Measurements from ENCODE around the gene MIOS. TPM values are rescaled to one million over a fixed set of nuclear protein-coding genes. Genes with fewer than 3 reads are reported as not detected.
A peak's percentile ranks its signal among the peaks of the same experiment; 100 is the strongest.

Gene MIOS
- polyA plus RNA-seq, 2 of the 4 experiments (the other 2 are of a cell fraction) = 19.1 to 49.1 TPM

DNA sequence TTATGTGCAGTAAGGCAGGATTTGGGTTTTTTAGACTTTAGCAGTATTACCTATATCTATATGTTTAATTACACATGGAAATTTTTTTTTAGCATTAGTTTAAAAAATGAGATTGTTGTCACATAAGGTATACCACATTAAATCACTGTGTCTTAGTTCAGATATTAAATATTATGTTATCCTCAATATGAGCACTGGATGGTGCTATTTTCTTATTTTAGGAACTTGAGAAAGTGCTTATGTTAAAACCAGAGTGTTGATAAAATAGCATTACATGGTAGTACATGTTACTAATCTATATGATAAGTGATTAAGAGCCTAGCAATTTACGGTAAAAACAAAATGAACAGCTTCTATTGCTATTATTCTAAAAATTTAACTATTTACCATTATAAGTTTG lies 28.8 kb downstream of the MIOS start:
- FAIRE-seq = peak; percentile 18

DNA sequence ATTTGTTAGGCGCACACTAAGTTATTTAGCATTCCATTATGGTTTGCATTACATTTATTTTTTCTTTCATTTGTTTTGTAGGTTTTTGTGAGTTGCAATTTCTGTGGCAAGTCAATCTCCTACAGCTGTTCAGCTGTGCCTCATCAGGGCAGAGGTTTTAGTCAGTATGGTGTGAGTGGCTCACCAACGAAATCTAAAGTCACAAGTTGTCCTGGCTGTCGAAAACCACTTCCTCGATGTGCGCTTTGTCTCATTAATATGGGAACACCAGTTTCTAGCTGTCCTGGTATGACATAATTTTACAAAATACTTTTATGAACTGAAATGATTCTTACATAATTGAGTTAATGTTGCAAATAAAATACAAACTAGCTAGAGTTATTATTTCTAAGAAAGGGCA lies 29.5 kb downstream of the MIOS start:
- TF ChIP-seq HDAC2 (IDR thresholded peaks at IDR 0.05) (no peak), HEYL (CRISPR knock-in tag; IDR thresholded peaks at IDR 0.05) (no peak), JUNB (IDR thresholded peaks at IDR 0.05) (no peak), EHMT2 (IDR thresholded peaks at IDR 0.05; ENCODE audit: low read depth) (no peak)
- 90% methylated on average over 5 of the region's 5 CpGs for WGBS (ENCODE audit: missing lambda C conversion rate)
- FAIRE-seq (no peak), DNase-seq (ENCODE audit: low read depth in 1 of 2, low spot score in 1 of 2) (no peak), ATAC-seq (no peak)
- Histone ChIP-seq H3K4me3 (no peak overlapping the region), H3K4me2 (no peak overlapping the region), H3K9me3 (no peaks in the 10 kb centered on the region), H3K27ac (no peak overlapping the region), H3K4me1 (no peaks in the 10 kb centered on the region)
- ChIA-PET POLR2A (no interaction called here), CTCF (interaction anchor here (0.9 to 2.6 kb wide), 8 partner anchors 21 to 700 kb away, joined by 3 to 8 read pairs (median 4); no protein-coding TSS in a partner anchor)

More for the DNA sequence above, 28.8 kb downstream of the MIOS start:
- ATAC-seq = peak; percentile 34 to 61; a peak in 3 of 6 replicates
- Histone ChIP-seq H3K27ac (no peak overlapping the region), H3K9me3 (no peaks in the 10 kb centered on the region), H3K4me3 (no peak overlapping the region), H3K4me2 (no peak overlapping the region), H3K4me1 (no peaks in the 10 kb centered on the region)
- 87% methylated on average over 1 of the region's 1 CpG for WGBS (ENCODE audit: missing lambda C conversion rate)
- ChIA-PET POLR2A (no interaction called here), CTCF (interaction anchor here (0.7 to 2.1 kb wide), 16 partner anchors 10 to 624 kb away, joined by 3 to 8 read pairs (median 3); no protein-coding TSS in a partner anchor)
- TF ChIP-seq RAD21 (conservative IDR thresholded peaks at IDR 0.05 in 1 of 2, IDR thresholded peaks at IDR 0.05 in 1 of 2) (peak; percentile 51 to 66), SMC3 (IDR thresholded peaks at IDR 0.05) (peak; percentile 51), CBX8 (IDR thresholded peaks at IDR 0.05) (no peak)
- TF ChIP-seq, protein P1, sequence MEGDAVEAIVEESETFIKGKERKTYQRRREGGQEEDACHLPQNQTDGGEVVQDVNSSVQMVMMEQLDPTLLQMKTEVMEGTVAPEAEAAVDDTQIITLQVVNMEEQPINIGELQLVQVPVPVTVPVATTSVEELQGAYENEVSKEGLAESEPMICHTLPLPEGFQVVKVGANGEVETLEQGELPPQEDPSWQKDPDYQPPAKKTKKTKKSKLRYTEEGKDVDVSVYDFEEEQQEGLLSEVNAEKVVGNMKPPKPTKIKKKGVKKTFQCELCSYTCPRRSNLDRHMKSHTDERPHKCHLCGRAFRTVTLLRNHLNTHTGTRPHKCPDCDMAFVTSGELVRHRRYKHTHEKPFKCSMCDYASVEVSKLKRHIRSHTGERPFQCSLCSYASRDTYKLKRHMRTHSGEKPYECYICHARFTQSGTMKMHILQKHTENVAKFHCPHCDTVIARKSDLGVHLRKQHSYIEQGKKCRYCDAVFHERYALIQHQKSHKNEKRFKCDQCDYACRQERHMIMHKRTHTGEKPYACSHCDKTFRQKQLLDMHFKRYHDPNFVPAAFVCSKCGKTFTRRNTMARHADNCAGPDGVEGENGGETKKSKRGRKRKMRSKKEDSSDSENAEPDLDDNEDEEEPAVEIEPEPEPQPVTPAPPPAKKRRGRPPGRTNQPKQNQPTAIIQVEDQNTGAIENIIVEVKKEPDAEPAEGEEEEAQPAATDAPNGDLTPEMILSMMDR (IDR thresholded peaks at IDR 0.05) = peak; percentile 49
- DNase-seq (ENCODE audit: low read depth in 1 of 2, low spot score in 1 of 2) = peak; percentile 23 to 28

DNA sequence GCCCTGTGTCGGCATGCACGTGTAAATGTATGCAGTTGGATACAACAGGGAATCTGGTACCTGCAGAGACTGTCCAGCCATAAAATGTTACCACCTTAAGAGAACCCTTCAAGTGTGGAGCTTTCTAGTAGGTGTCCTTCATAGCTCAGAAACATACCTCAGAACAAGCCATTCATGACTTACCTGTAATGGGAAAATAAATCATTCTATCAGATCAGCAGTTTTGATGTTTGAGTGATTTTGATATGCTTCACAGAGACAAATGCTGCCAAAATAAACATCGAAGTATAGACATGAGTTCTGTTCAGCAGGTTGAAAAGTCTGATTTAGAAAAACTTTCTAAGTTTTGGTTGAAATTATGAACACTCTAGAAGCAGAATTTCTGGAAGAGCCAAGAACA lies 40.3 kb downstream of the MIOS start:
- TF ChIP-seq HEYL (CRISPR knock-in tag; IDR thresholded peaks at IDR 0.05) (no peak), HOXB5 (CRISPR knock-in tag; IDR thresholded peaks at IDR 0.05) (no peak), NPAS2 (CRISPR knock-in tag; IDR thresholded peaks at IDR 0.05; ENCODE audit: borderline replicate concordance) (no peak), FOSL2 (IDR thresholded peaks at IDR 0.05) (no peak), FOSL2 (CRISPR knock-in tag; IDR thresholded peaks at IDR 0.05) (no peak), RAD21 (conservative IDR thresholded peaks at IDR 0.05 in 1 of 2, IDR thresholded peaks at IDR 0.05 in 1 of 2) (no peak), EHF (CRISPR knock-in tag; IDR thresholded peaks at IDR 0.05) (no peak), MAFK (IDR thresholded peaks at IDR 0.05; ENCODE audit: partially characterized antibody) (no peak), HOXA7 (CRISPR knock-in tag; IDR thresholded peaks at IDR 0.05) (no peak), HDAC2 (IDR thresholded peaks at IDR 0.05) (no peak), RFX5 (IDR thresholded peaks at IDR 0.05) (no peak), TP53 (CRISPR knock-in tag; IDR thresholded peaks at IDR 0.05) (no peak), MYC (IDR thresholded peaks at IDR 0.05; ENCODE audit: borderline replicate concordance, low read length) (no peak)
- TF ChIP-seq, protein P1 (IDR thresholded peaks at IDR 0.05) = no peak

More for the DNA sequence above, 40.3 kb downstream of the MIOS start:
- Histone ChIP-seq H3K4me2 (no peak overlapping the region), H3K4me3 (no peak overlapping the region), H3K27ac (no peak overlapping the region), H3K4me1 (no peaks in the 10 kb centered on the region), H3K9me3 (no peaks in the 10 kb centered on the region)
- POLR2A ChIA-PET = no interaction called here
- DNase-seq (ENCODE audit: low read depth in 1 of 2, low spot score in 1 of 2) (no peak), FAIRE-seq (no peak), ATAC-seq (no peak)
- WGBS (ENCODE audit: missing lambda C conversion rate) = 65% methylated on average over 3 of the region's 3 CpGs
- CTCF ChIA-PET = no interaction called here

Data from A549 (cell line).